CD14-positive monocyte (primary cell): ENCODE measurements around the gene RGMB. TPM values are rescaled to one million over a fixed set of nuclear protein-coding genes. Genes with fewer than 3 reads are reported as not detected.

ENCODE experiments used
- DNase-seq, 3 donors: peaks; one replicate each; pipeline ENCODE4 v3.0.0-alpha.2; 2011 to 2022
- H2AFZ ChIP-seq: 2 replicates; pipeline ENCODE4 v1.6.0; 2012; ENCODE audit warnings: mild to moderate bottlenecking, low read depth, low read length, inconsistent platforms; ENCODE audit not compliant: insufficient read depth, poor library complexity, severe bottlenecking
- H3K27ac ChIP-seq, 2 donors: 1 replicate in 1 of 2; 2 replicates in 1 of 2; pipeline ENCODE4 v1.5.1; 2012 to 2013; ENCODE audit warnings: low read length in 2 of 2, control low read depth in 1 of 2, inconsistent platforms in 1 of 2, low read depth in 1 of 2, mild to moderate bottlenecking in 1 of 2
- H3K27me3 ChIP-seq, 2 donors: one replicate each; pipeline versions ENCODE4 v1.6.0 to v1.6.1; 2011 to 2013; ENCODE audit warnings: low read length in 2 of 2; ENCODE audit not compliant: control insufficient read depth in 2 of 2, insufficient read depth in 2 of 2
- H3K36me3 ChIP-seq, 2 donors: replicated peaks in 1 of 2; 1 replicate in 1 of 2; 2 replicates in 1 of 2; pipeline versions ENCODE4 v1.5.1 to v1.6.1; 2012 to 2013; ENCODE audit warnings: low read length in 2 of 2, control low read depth in 1 of 2, inconsistent platforms in 1 of 2, mild to moderate bottlenecking in 1 of 2; ENCODE audit not compliant: insufficient read depth in 2 of 2, control insufficient read depth in 1 of 2
- H3K4me1 ChIP-seq, 2 donors: 1 replicate in 1 of 2; 2 replicates in 1 of 2; pipeline versions ENCODE4 v1.5.1 to v1.6.1; 2012 to 2013; ENCODE audit warnings: low read length in 2 of 2, control low read depth in 1 of 2, inconsistent platforms in 1 of 2, mild to moderate bottlenecking in 1 of 2, moderate library complexity in 1 of 2; ENCODE audit not compliant: insufficient read depth in 2 of 2, control insufficient read depth in 1 of 2
- H3K4me2 ChIP-seq: replicated peaks from 2 replicates; pipeline ENCODE3; 2012; ENCODE audit warnings: low read length, moderate library complexity, mild to moderate bottlenecking; ENCODE audit not compliant: poor library complexity, severe bottlenecking; ENCODE audit errors: extremely low read depth
- H3K4me3 ChIP-seq, 3 experiments: fragments of 200-600 bp in 1 of 3; sonication (generic) in 1 of 3; replicated peaks in 1 of 3; 1 replicate in 2 of 3; 2 replicates in 1 of 3; pipeline ENCODE4 v1.5.1; 2011 to 2013; ENCODE audit warnings: low read length in 3 of 3, mild to moderate bottlenecking in 3 of 3, control low read depth in 2 of 3, low read depth in 2 of 3, inconsistent platforms in 1 of 3, moderate library complexity in 1 of 3
- H3K79me2 ChIP-seq: 2 replicates; pipeline ENCODE4 v1.6.0; 2012; ENCODE audit warnings: mild to moderate bottlenecking, control low read depth, inconsistent platforms, low read length, moderate library complexity; ENCODE audit not compliant: insufficient read depth
- H3K9ac ChIP-seq: 2 replicates; pipeline ENCODE4 v1.6.0; 2017; ENCODE audit warnings: low read length, mild to moderate bottlenecking; ENCODE audit not compliant: insufficient read depth, poor library complexity, severe bottlenecking
- H3K9me3 ChIP-seq, 2 donors: replicated peaks in 1 of 2; 1 replicate in 1 of 2; 2 replicates in 1 of 2; pipeline versions ENCODE4 v1.5.1 to v1.6.1; 2012 to 2013; ENCODE audit warnings: low read length in 2 of 2, control low read depth in 1 of 2; ENCODE audit not compliant: control insufficient read depth in 1 of 2, insufficient read depth in 1 of 2
- H4K20me1 ChIP-seq: 2 replicates; pipeline ENCODE4 v1.6.0; 2012; ENCODE audit warnings: mild to moderate bottlenecking, low read length, control low read depth, moderate library complexity; ENCODE audit not compliant: insufficient read depth
- H3K27ac Mint-ChIP-seq, 7 donors: one replicate each; pipeline ENCODE4 v1.8.0; 2020; ENCODE audit warnings: mild to moderate bottlenecking in 7 of 7, mixed read lengths in 7 of 7, moderate library complexity in 6 of 7, inconsistent platforms in 2 of 7
- H3K27me3 Mint-ChIP-seq, 3 donors: one replicate each; pipeline ENCODE4 v1.8.0; 2021 to 2022; ENCODE audit warnings: low read depth in 3 of 3, mild to moderate bottlenecking in 3 of 3, mixed read lengths in 3 of 3, moderate library complexity in 3 of 3, inconsistent platforms in 1 of 3
- H3K36me3 Mint-ChIP-seq, 2 donors: one replicate each; pipeline ENCODE4 v1.8.0; 2020; ENCODE audit warnings: mixed read lengths in 2 of 2, inconsistent platforms in 1 of 2, mild to moderate bottlenecking in 1 of 2
- H3K4me1 Mint-ChIP-seq: one replicate; pipeline ENCODE4 v1.8.0; 2020; ENCODE audit warnings: mild to moderate bottlenecking, mixed read lengths
- H3K4me3 Mint-ChIP-seq, 2 donors: one replicate each; pipeline ENCODE4 v1.8.0; 2020; ENCODE audit warnings: mild to moderate bottlenecking in 2 of 2, mixed read lengths in 2 of 2, moderate library complexity in 1 of 2
- H3K9me3 Mint-ChIP-seq, 7 donors: one replicate each; pipeline ENCODE4 v1.8.0; 2020 to 2022; ENCODE audit warnings: mixed read lengths in 7 of 7, mild to moderate bottlenecking in 6 of 7, moderate library complexity in 6 of 7, inconsistent platforms in 2 of 7
- CTCF ChIP-seq: fragments of 200-600 bp; IDR thresholded peaks from one replicate; pipeline ENCODE4 v1.8.0; 2022; ENCODE audit warnings: antibody characterized with exemption, mild to moderate bottlenecking
- WGBS: methylation state at CpG from one replicate; pipeline ENCODE4 v1.1.5; 2013; ENCODE audit warnings: missing lambda C conversion rate; ENCODE audit not compliant: insufficient coverage; 5-methylcytosine and 5-hydroxymethylcytosine counted together
- intact Hi-C, 2 donors: fragments of 100-400 bp; cut with micrococcal nuclease; formaldehyde crosslinking; loops; one replicate each; pipeline versions ENCODE4 v1.15.0 to v1.15.1; 2023
- polyA plus RNA-seq, 3 donors: library from polyadenylated mRNA; depleted of rRNA in 1 of 3; unstranded in 2 of 3; stranded (reverse) in 1 of 3; fragments of 300-500 nt in 2 of 3; fragments of >200 nt in 1 of 3; fragmentation: Illumina TruSeq in 2 of 3; gene quantifications; 1 replicate in 2 of 3; 2 replicates in 1 of 3; pipeline ENCODE4 v1.2.3, GENCODE V29; 2012 to 2021

Gene RGMB
- polyA plus RNA-seq, 3 donors, result 0.12 to 0.17 TPM; not detected in 1

- H3K4me3 ChIP-seq, result no peak overlapping the region
- H3K27me3 ChIP-seq, result peaks cover 37 to 49% of the 10 kb centered on the region in 2 donors
- H3K4me1 ChIP-seq, result no peaks in the 10 kb centered on the region
- no peak overlapping the region for H2AFZ ChIP-seq
- H3K36me3 Mint-ChIP-seq, result no peaks in the 10 kb centered on the region
- H3K36me3 ChIP-seq, result no peaks in the 10 kb centered on the region
- intact Hi-C loops, result no loop called here
- H3K9me3 Mint-ChIP-seq, result peaks cover 0 to 6% (median 0%) of the 10 kb centered on the region in 7 donors
- no peak for TF ChIP-seq CTCF
- H3K79me2 ChIP-seq, result no peaks in the 10 kb centered on the region
- no peaks in the 10 kb centered on the region for H3K9me3 ChIP-seq
- H3K9ac ChIP-seq, result no peak overlapping the region
- H3K27ac ChIP-seq, result no peak overlapping the region
- peaks cover 22 to 56% (median 23%) of the 10 kb centered on the region in 3 donors for H3K27me3 Mint-ChIP-seq
- H3K4me1 Mint-ChIP-seq, result no peaks in the 10 kb centered on the region
- DNase-seq, result no peak
- no peak overlapping the region for H3K4me3 Mint-ChIP-seq
- WGBS, result no CpG with 5 or more reads among the region's 2 CpGs
- H3K27ac Mint-ChIP-seq, result no peak overlapping the region
- H4K20me1 ChIP-seq, result no peaks in the 10 kb centered on the region
- H3K4me2 ChIP-seq, result no peak overlapping the region
Observed at GRCh38 chr5:98781520-98781919, 8.1 kb downstream of the RGMB start.

GRCh38 chr5:98781964-98782363 is 8.5 kb downstream of the RGMB start:
- no peak overlapping the region for H3K4me3 ChIP-seq
- intact Hi-C loops, result no loop called here
- TF ChIP-seq CTCF, result no peak
- Mint-ChIP-seq H3K9me3 (peaks cover 0 to 4% (median 0%) of the 10 kb centered on the region in 7 donors), H3K4me3 (no peak overlapping the region), H3K27me3 (peaks cover 18 to 53% (median 19%) of the 10 kb centered on the region in 3 donors), H3K36me3 (no peaks in the 10 kb centered on the region), H3K4me1 (no peaks in the 10 kb centered on the region), H3K27ac (peak overlapping the region in 1 of 7 donors; percentile 29)
- no peaks in the 10 kb centered on the region for H3K9me3 ChIP-seq
- H3K27ac ChIP-seq, result no peak overlapping the region
- H4K20me1 ChIP-seq, result no peaks in the 10 kb centered on the region
- H3K4me1 ChIP-seq, result no peaks in the 10 kb centered on the region
- no peak overlapping the region for H3K4me2 ChIP-seq
- no peak overlapping the region for H2AFZ ChIP-seq
- peaks cover 34 to 45% of the 10 kb centered on the region in 2 donors for H3K27me3 ChIP-seq
- no peaks in the 10 kb centered on the region for H3K79me2 ChIP-seq
- no peaks in the 10 kb centered on the region for H3K36me3 ChIP-seq
- WGBS, result no CpG with 5 or more reads among the region's 2 CpGs
- H3K9ac ChIP-seq, result no peak overlapping the region
- DNase-seq, result no peak
